ENCODE results near the gene ATF2. TPM values are rescaled to one million over a fixed set of nuclear protein-coding genes. Genes with fewer than 3 reads are reported as not detected.

ATF2 gene
- total and polyA plus RNA-seq, 9 of the 15 experiments (the other 6 are each of a cell fraction or from before 2014, with no cell fraction given), result 24.2 to 111 (median 45.9) TPM

GRCh38 chr2:175181104-175181876 lies 13.3 kb upstream of the ATF2 start, which contains the start of gene ATP5MC3 (continued):
- TF ChIP-seq ZNF57 (CRISPR knock-in tag; IDR thresholded peaks at IDR 0.05) (no peak), ZNF124 (CRISPR knock-in tag; IDR thresholded peaks at IDR 0.05) (0 out of 2 replicates have a peak, but pooled peaks have one; percentile 78), ZFX (CRISPR knock-in tag; IDR thresholded peaks at IDR 0.05) (peak; percentile 99), JUN (IDR thresholded peaks at IDR 0.05; ENCODE audit: borderline replicate concordance, low read depth, low read length) (peak; percentile 68; the same call in 1 of the 2 replicates), JUN (CRISPR knock-in tag; IDR thresholded peaks at IDR 0.05; ENCODE audit: borderline replicate concordance) (peak; percentile 71; the same call in 1 of the 2 replicates), SREBF1 (IDR thresholded peaks at IDR 0.05; ENCODE audit: borderline replicate concordance, low read depth, low read length) (no peak), ZNF431 (CRISPR knock-in tag; IDR thresholded peaks at IDR 0.05) (peak; percentile 58), NCOA2 (IDR thresholded peaks at IDR 0.05; ENCODE audit: partially characterized antibody in 2 of 2) (no peak), RCOR1 (IDR thresholded peaks at IDR 0.05; ENCODE audit: borderline replicate concordance in 1 of 2, low read depth in 2 of 2, low read length in 2 of 2) (peak in 1 of 2 experiments; percentile 83; a peak in 2 of 4 replicates), SNRNP70 (optimal IDR thresholded peaks at IDR 0.05; ENCODE audit: low read depth, low read length) (no peak), ILF3 (IDR thresholded peaks at IDR 0.05; ENCODE audit: borderline replicate concordance) (no peak), ATF6 (CRISPR knock-in tag; IDR thresholded peaks at IDR 0.05) (peak; percentile 80; the same call in 1 of the 2 replicates), ARHGAP35 (IDR thresholded peaks at IDR 0.05; ENCODE audit: partially characterized antibody) (no peak), FOXP4 (CRISPR knock-in tag; IDR thresholded peaks at IDR 0.05; ENCODE audit: borderline replicate concordance) (peak; percentile 36; the same call in 1 of the 2 replicates), ZNF668 (CRISPR knock-in tag; IDR thresholded peaks at IDR 0.05) (no peak), ZC3H4 (CRISPR knock-in tag; IDR thresholded peaks at IDR 0.05; ENCODE audit: borderline replicate concordance) (no peak), ELK3 (CRISPR knock-in tag; IDR thresholded peaks at IDR 0.05) (no peak), SMAD4 (CRISPR knock-in tag; conservative IDR thresholded peaks at IDR 0.05) (peak; percentile 71)
